ENCODE results near the gene TMEM169. TPM values are rescaled to one million over a fixed set of nuclear protein-coding genes. Genes with fewer than 3 reads are reported as not detected.

Gene TMEM169
- polyA plus RNA-seq, 2 of the 4 experiments (the other 2 are of a cell fraction) = 0.54 to 0.81 TPM

- Histone ChIP-seq H3K9me3 (no peaks in the 10 kb centered on the region), H3K27ac (peak overlapping the region; percentile 89), H3K4me1 (peaks cover 36% of the 10 kb centered on the region), H3K4me3 (peak overlapping the region; percentile 59), H3K4me2 (peak overlapping the region; percentile 78)
- no peak for TF ChIP-seq HOXB5 (CRISPR knock-in tag; IDR thresholded peaks at IDR 0.05)
- no peak for TF ChIP-seq HEYL (CRISPR knock-in tag; IDR thresholded peaks at IDR 0.05)
- no peak for TF ChIP-seq HOXB13 (CRISPR knock-in tag; IDR thresholded peaks at IDR 0.05; ENCODE audit: low read depth)
- no peak for TF ChIP-seq MAZ (IDR thresholded peaks at IDR 0.05; ENCODE audit: borderline replicate concordance, low read depth, low read length)
- no peak for TF ChIP-seq POLR2AphosphoS2 (conservative IDR thresholded peaks at IDR 0.05; ENCODE audit: low read length)
- TF ChIP-seq RFX5 (IDR thresholded peaks at IDR 0.05) = no peak
- no peak for TF ChIP-seq CHD2 (IDR thresholded peaks at IDR 0.05; ENCODE audit: low read length, partially characterized antibody)
- TF ChIP-seq KDM5A (IDR thresholded peaks at IDR 0.05) = no peak
- TF ChIP-seq JUNB (IDR thresholded peaks at IDR 0.05) = no peak
- no peak for TF ChIP-seq ATOH8 (CRISPR knock-in tag; IDR thresholded peaks at IDR 0.05; ENCODE audit: low read depth)
- no peak for DNase-seq (ENCODE audit: low read depth in 1 of 2, low spot score in 1 of 2)
- ChIA-PET POLR2A (interaction anchor here (0.6 to 1.6 kb wide), 6 partner anchors 8 to 44 kb away, joined by 3 to 5 read pairs (median 3); partner anchors contain the start of gene XRCC5), CTCF (interaction anchor here (0.9 to 1.0 kb wide), 3 partner anchors 14 to 416 kb away, joined by 3 to 4 read pairs (median 3); no protein-coding TSS in a partner anchor)
- peak in 1 of 2 experiments; percentile 5; a peak in 4 of 6 replicates for ATAC-seq
- WGBS (ENCODE audit: missing lambda C conversion rate) = 0% methylated on average over 1 of the region's 1 CpG
- no peak for FAIRE-seq
These were observed 707 bp upstream of the TMEM169 start for GRCh38 chr2:216081012-216081411.

- WGBS (ENCODE audit: missing lambda C conversion rate) = 14% methylated on average over 22 of the region's 22 CpGs
- ChIA-PET POLR2A (interaction anchor here (0.7 to 1.6 kb wide), 4 partner anchors 11 to 506 kb away, joined by 3 to 5 read pairs (median 4); partner anchors contain the start of gene XRCC5), CTCF (interaction anchor here (0.7 to 1.0 kb wide), 3 partner anchors 16 to 415 kb away, joined by 3 read pairs; no protein-coding TSS in a partner anchor)
- Histone ChIP-seq H3K27ac (peak overlapping the region; percentile 89), H3K4me3 (peak overlapping the region; percentile 59), H3K4me1 (peaks cover 31% of the 10 kb centered on the region), H3K9me3 (no peaks in the 10 kb centered on the region), H3K4me2 (peak overlapping the region; percentile 78)
- no peak for TF ChIP-seq SMC3 (IDR thresholded peaks at IDR 0.05)
- no peak for TF ChIP-seq TP53 (CRISPR knock-in tag; IDR thresholded peaks at IDR 0.05)
- TF ChIP-seq ZC3H11A (IDR thresholded peaks at IDR 0.05) = no peak
- no peak for TF ChIP-seq MAX (IDR thresholded peaks at IDR 0.05)
- no peak for TF ChIP-seq KDM5A (IDR thresholded peaks at IDR 0.05)
- TF ChIP-seq HES2 (IDR thresholded peaks at IDR 0.05) = no peak
- no peak for TF ChIP-seq RCOR1 (IDR thresholded peaks at IDR 0.05; ENCODE audit: low read depth, low read length)
- no peak for TF ChIP-seq POLR2AphosphoS2 (conservative IDR thresholded peaks at IDR 0.05; ENCODE audit: low read length)
- no peak for TF ChIP-seq NPAS2 (CRISPR knock-in tag; IDR thresholded peaks at IDR 0.05; ENCODE audit: borderline replicate concordance)
- TF ChIP-seq HEYL (CRISPR knock-in tag; IDR thresholded peaks at IDR 0.05) = no peak
- TF ChIP-seq CEBPB (IDR thresholded peaks at IDR 0.05) = no peak
- TF ChIP-seq BHLHE40 (IDR thresholded peaks at IDR 0.05; ENCODE audit: low read depth, low read length) = no peak
- FAIRE-seq = no peak
- ATAC-seq = peak; percentile 68 to 87
- peak in 1 of 2 experiments; percentile 35 for DNase-seq (ENCODE audit: low read depth in 1 of 2, low spot score in 1 of 2)
These were observed 495 bp downstream of the TMEM169 start for GRCh38 chr2:216082117-216082711.

GRCh38 chr2:216082805-216083204 is 1.1 kb downstream of the TMEM169 start:
- H3K4me2 ChIP-seq = peak overlapping the region; percentile 78
- no peak for FAIRE-seq
- WGBS (ENCODE audit: missing lambda C conversion rate) = 82% methylated on average over 3 of the region's 3 CpGs

More at GRCh38 chr2:216082805-216083204, 1.1 kb downstream of the TMEM169 start:
- Histone ChIP-seq H3K4me1 (peaks cover 31% of the 10 kb centered on the region), H3K4me3 (no peak overlapping the region), H3K27ac (no peak overlapping the region), H3K9me3 (no peaks in the 10 kb centered on the region)
- DNase-seq (ENCODE audit: low read depth in 1 of 2, low spot score in 1 of 2) (peak in 1 of 2 experiments; percentile 14), ATAC-seq (no peak)
- TF ChIP-seq HDAC2 (IDR thresholded peaks at IDR 0.05) = no peak
- no peak for TF ChIP-seq CEBPB (IDR thresholded peaks at IDR 0.05)
- no peak for TF ChIP-seq POLR2AphosphoS2 (conservative IDR thresholded peaks at IDR 0.05; ENCODE audit: low read length)
- TF ChIP-seq TFCP2L1 (CRISPR knock-in tag; IDR thresholded peaks at IDR 0.05) = no peak
- no peak for TF ChIP-seq FOSB (CRISPR knock-in tag; IDR thresholded peaks at IDR 0.05)
- no peak for TF ChIP-seq ZSCAN20 (CRISPR knock-in tag; IDR thresholded peaks at IDR 0.05)
- TF ChIP-seq USF2 (IDR thresholded peaks at IDR 0.05) = no peak
- no peak for TF ChIP-seq CBX2 (IDR thresholded peaks at IDR 0.05; ENCODE audit: borderline replicate concordance, low read depth)
- no peak for TF ChIP-seq ELK1 (IDR thresholded peaks at IDR 0.05; ENCODE audit: low read depth, low read length)
- ChIA-PET POLR2A (no interaction called here), CTCF (interaction anchor here (1.6 kb wide), 1 partner anchor 10 kb away, joined by 6 read pairs; no protein-coding TSS in a partner anchor)
